HG03108 (cell line): ENCODE data around the gene ZNF521.

Experiments used
- ATAC-seq: cut with Tn5 transposase; IDR thresholded peaks from one replicate; pipeline ENCODE4 v1.9.1; 2021; ENCODE audit warnings: moderate library complexity; ENCODE audit not compliant: unreplicated experiment

Gene ZNF521

DNA sequence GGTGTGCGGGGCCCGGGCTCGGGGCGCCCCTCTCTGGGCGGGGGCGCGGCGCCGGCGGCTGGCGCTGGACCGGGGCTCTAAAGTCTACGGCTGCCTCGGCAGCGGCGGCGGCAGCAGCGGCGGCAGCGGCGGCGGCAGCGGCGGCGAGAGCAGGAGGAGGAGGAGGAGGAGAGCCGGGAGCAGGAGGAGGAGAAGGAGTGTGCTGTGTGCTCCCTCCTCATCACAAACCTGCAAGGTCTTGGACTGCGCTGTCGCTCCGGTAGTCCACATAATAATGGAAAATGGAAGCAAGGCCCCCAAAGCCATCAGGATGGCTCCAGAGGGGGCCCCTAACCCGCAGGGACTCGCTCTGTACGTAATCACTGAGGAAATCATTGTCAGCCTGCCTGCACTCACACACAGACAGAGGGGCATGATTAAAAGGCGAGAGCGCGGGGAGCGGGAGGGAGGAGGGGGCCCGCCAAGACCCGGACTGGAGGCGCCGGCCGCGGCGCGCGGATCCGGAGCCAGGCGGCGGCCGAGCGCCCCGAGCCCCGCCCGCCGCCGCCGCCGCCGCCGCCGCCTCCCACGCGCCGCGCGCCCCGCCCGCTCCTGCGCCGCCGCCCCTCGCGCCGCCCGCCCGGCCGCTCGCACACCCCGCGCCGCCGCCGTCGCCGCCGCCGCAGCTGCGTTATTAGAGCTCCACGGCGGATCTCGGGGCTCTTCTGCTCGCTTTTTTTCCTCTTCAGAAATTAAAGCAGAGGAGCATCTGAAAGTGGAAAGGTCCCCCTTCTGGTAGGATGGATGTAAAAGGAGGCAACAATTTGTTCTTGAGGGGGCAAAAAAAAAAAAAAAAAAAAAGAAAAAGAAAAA, at the start of gene ZNF521:
Gene ZNF521, minus strand, starts transcription at position 390 of the 852 bp plus-strand sequence. CDS start 1,220 bp downstream, outside the sequence.
- peak; percentile 71 for ATAC-seq

GRCh38 chr18:25399554-25399953, 47.6 kb upstream of the ZNF521 start:
- no peak for ATAC-seq

GRCh38 chr18:25392192-25392591, 40.2 kb upstream of the ZNF521 start:
- no peak for ATAC-seq

DNA sequence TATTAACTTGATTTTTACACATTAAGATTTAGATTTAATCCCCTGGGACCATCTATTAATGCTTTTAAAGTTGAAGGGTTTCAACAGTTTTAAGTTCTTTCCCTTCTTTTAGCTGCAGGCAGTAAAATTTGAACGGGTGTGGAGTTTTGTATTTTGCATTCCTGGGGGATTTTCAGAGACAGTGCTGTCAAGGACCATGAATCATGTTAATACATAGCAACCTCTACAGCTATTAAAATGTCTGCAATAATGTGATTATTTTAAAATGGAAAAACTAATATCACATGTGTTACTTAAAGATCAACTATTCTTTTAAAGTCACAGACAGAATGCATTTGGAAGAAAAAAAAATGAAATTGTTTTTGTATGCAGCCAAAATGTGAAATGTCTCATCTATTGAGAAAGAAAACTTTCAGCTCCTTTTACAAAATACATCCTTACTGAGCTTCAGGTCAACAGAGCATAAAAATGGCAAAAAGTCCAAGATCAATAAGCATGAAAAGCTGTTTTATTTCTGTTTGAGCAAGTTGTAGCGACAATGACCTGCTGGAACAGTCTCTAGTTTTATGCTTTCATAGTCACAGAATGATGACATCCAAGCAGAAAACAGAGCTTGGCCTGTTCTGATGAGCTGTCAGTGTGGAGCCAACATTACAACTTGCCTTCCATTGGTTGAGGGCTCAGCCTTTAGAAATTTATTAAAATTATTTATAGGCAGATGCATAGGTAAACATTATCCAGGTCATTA, 21.6 kb upstream of the ZNF521 start:
- ATAC-seq, result no peak

DNA sequence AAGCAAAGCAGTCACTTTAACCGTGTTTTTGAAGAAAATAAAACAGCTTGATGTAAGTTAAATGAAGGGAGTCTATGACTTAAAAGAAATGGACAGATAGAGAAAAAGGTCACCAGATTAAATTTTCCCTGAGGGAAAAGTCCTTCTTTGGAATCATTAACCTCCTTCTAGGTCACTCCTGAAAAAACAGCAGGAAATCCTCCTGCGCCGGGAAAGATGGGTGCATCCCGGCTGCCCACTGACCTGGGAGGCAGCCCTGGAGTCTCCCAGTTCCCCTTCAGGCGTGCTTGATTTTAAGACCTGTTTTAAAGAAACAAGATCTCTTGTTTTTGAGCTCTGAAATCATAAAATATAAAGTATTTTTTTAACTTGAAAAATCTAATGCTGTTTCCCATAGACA, 18.4 kb upstream of the ZNF521 start:
- no peak for ATAC-seq

- ATAC-seq, result no peak
These were observed 13.3 kb upstream of the ZNF521 start for GRCh38 chr18:25365242-25365641.

DNA sequence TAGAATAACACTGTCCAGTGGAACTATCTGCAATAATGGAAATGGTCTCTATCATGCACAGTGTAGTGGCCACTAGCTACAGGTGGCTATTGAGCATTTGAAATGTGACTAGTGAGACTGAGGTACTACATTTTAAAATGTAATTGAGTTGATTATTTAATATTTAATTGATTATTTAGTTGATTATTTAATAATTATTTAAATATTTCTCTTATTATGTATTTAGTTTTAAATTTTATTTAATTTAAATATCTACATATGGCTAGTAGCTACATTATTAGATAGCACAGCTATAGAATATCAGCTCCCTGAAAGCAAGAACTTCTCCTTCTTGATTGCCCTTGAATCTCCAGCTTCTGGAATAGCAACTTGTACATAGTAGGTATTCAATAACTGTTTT, 12.8 kb upstream of the ZNF521 start:
- no peak for ATAC-seq

DNA sequence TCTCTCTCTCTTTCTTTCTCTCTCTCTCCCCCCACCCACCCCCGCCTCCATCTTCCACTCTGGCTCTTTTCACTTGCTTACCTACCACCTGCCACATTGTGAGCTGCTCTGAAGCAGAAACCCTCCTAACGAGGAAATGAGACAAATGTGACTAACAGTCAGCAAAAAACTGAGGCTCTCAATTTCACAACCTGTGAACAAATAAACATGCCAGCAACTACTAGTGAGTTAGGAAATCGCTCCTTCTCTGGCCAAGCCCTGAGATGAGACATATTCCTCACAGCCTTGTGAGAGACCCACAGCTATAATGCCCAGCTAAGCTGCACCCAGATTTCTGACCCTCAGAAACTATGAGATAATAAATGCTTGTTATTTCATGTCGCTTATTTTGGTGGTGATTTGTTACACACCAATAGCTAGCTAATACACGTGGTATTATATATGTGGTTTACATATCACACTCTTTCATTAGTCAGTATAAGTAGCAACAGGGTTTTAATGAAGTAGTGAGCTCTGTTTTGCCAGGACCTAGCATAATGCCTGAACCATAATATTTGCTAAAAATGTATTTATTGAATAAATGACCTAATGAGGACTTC, 8.4 kb upstream of the ZNF521 start:
- ATAC-seq, result no peak

GRCh38 chr18:25353080-25353479, 1.1 kb upstream of the ZNF521 start:
- no peak for ATAC-seq

DNA sequence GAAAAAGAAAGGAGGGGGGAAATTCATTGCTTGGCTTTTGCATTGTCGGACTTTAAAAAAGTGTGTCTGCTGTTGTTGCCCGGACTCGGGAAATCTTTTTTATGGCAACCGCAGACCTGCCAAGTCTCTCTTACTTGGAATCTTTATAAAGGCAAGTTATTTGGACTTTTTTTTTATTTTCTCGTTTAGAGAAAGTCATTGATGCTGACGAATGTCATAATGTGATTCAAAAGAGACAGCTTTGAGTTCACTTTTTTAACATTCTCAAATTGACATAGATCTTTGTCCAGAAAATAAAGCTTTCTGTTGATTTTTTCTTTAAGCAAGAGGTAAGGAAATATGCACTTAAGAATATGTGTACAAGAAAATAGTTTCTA, 651 bp upstream of the ZNF521 start:
- no peak for ATAC-seq

DNA sequence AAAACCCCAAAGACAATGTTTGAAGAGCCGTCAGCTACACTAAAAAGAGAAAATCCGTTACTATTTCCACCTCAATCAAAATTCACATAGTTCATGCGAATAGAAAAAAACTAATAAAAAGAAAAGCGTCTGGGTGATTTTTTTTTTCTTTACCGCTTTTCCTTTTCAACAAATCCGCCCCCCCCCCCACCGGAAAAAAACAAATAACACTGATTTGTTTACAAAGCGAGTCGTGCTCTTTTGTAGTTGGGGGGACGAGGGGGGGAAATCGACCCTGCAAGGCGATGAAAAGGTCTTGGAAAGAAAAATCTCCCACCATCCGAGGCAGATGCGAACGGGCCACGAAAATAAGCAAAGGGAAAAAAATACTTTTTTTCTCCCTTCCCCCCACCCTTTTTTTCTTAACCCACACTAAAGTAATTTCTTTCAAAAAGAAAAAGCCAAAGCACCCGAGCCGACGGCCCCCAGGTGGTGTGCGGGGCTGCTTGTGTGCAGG, 638 bp downstream of the ZNF521 start:
- no peak for ATAC-seq

- no peak for ATAC-seq
These were observed 1.3 kb downstream of the ZNF521 start for GRCh38 chr18:25350489-25351251.

DNA sequence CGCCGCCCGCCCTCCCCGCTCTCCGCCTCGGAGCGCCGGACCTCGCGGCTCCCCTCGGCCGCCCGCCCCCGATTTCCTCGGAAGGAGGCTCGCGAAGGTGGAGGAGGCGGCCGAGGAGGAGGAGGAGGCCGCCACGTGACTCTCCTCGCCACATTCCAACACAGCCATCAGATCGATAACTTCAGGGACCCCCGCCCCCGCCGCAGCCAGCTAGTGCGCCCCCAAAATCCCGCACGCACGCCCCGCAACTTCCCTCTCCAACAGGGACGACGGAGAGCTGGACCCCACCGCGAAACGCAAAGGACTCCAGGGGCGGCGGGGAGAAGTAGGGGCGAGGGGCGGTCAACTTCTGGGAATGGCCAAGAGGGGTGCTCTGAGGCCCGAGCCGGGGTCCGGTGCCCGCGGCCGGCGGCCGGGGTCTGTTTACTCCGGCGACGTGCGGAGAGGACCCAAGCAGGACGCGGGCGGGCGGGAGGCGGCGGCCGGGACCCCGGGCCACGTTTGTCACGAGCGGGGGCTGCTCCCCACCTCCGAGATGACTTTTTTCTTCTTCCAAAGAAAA, 2.0 kb downstream of the ZNF521 start:
- ATAC-seq, result no peak

GRCh38 chr18:25349131-25349925, 2.6 kb downstream of the ZNF521 start:
- ATAC-seq, result no peak

DNA sequence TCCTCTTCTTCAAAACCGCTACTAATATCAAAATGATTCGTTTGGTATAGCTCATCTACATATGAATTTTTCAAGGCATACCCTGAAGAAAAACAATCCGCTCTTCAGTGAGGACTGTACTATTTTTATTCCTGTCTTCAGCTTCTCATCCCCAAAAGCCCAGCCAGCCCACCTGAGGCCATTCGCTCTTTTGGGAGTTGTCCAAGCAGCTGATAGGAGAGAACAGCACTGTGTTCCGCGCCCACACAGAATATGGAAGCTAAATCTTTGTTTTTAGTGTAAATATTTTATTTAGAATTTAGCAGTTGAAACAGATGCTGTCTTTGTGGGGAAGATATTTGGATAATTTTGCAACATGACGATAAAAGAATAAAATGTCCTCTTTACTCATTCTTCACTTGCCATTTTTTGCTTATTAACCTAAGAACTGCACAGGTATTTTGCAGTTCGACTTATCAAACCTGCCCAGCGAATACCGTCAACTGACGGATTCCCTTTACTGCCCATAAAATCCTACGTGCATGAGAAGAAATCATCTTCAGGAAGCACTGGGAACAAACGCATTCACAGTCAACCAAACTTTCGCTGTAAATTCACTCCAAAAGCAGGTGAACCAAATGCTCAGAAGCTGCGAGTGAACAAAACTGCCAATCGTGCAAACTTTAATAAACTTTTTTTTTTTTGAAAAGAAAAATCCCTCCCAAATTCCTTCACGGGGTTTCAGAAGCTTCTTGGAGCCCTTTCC, 3.4 kb downstream of the ZNF521 start:
- no peak for ATAC-seq

GRCh38 chr18:25346561-25346960, 5.4 kb downstream of the ZNF521 start:
- ATAC-seq, result no peak

- ATAC-seq, result no peak
These were observed 6.7 kb downstream of the ZNF521 start for GRCh38 chr18:25345081-25345866.

- ATAC-seq, result no peak
These were observed 10.1 kb downstream of the ZNF521 start for GRCh38 chr18:25341831-25342230.
